ENCODE results near the gene TMED10. TPM values are rescaled to one million over a fixed set of nuclear protein-coding genes. Genes with fewer than 3 reads are reported as not detected.

TMED10 gene
- total and polyA plus RNA-seq, 2 of the 13 experiments (the other 11 are each of a cell fraction or from before 2014, with no cell fraction given), result 311 to 377 TPM

- no peak; a peak in 1 of 4 replicates for TF ChIP-seq REST (IDR thresholded peaks at IDR 0.05; ENCODE audit: borderline replicate concordance in 1 of 2, low read depth in 1 of 2, low read length in 2 of 2)
- no peak for TF ChIP-seq ARNT (IDR thresholded peaks at IDR 0.05)
- peak; percentile 52; the same call in 1 of the 2 replicates for TF ChIP-seq AFF4 (CRISPR knock-in tag; IDR thresholded peaks at IDR 0.05)
- TF ChIP-seq MED8 (CRISPR knock-in tag; IDR thresholded peaks at IDR 0.05; ENCODE audit: insufficient replicate concordance), result peak; percentile 81
- TF ChIP-seq ZBTB7A (CRISPR knock-in tag; IDR thresholded peaks at IDR 0.05), result no peak
- no peak for TF ChIP-seq DNMT3B (CRISPR knock-in tag; conservative IDR thresholded peaks at IDR 0.05)
- 0 out of 2 replicates have a peak, but pooled peaks have one; percentile 43 for TF ChIP-seq ZNF660 (CRISPR knock-in tag; IDR thresholded peaks at IDR 0.05; ENCODE audit: borderline replicate concordance, low read depth)
- TF ChIP-seq ZNF224 (CRISPR knock-in tag; IDR thresholded peaks at IDR 0.05), result peak; percentile 41; the same call in 1 of the 2 replicates
- TF ChIP-seq KAT2B (IDR thresholded peaks at IDR 0.05; ENCODE audit: borderline replicate concordance, low read depth, low read length), result no peak
- TF ChIP-seq ZNF770 (CRISPR knock-in tag; IDR thresholded peaks at IDR 0.05), result peak; percentile 82
- no peak for TF ChIP-seq CENPT (CRISPR knock-in tag; IDR thresholded peaks at IDR 0.05; ENCODE audit: low read depth)
- no peak for TF ChIP-seq LRRFIP1 (CRISPR knock-in tag; conservative IDR thresholded peaks at IDR 0.05)
- no peak for TF ChIP-seq ZNF24 (IDR thresholded peaks at IDR 0.05)
- peak; percentile 84 for TF ChIP-seq ZFP37 (CRISPR knock-in tag; IDR thresholded peaks at IDR 0.05; ENCODE audit: borderline replicate concordance)
- TF ChIP-seq NR2F2 (IDR thresholded peaks at IDR 0.05; ENCODE audit: borderline replicate concordance, low read depth), result peak; percentile 77
- TF ChIP-seq ATF3 (CRISPR knock-in tag; IDR thresholded peaks at IDR 0.05), result no peak
Measured at GRCh38 chr14:75176142-75176820, at the start of gene TMED10 (continued).
